GM12873 (cell line): ENCODE data around the gene ATXN7L2.
A peak's percentile ranks its signal among the peaks of the same experiment; 100 is the strongest.

Experiments used
- CTCF ChIP-seq: IDR thresholded peaks from 2 replicates; pipeline ENCODE4 v1.5.1; 2012; ENCODE audit warnings: low read depth, mild to moderate bottlenecking, moderate library complexity, low read length, control low read depth; ENCODE audit not compliant: insufficient read depth; ENCODE audit errors: missing control alignments

ATXN7L2 gene

GRCh38 chr1:109492779-109493178 lies 9.1 kb downstream of the ATXN7L2 start:
- TF ChIP-seq CTCF: no peak

- TF ChIP-seq CTCF: no peak
Observed at GRCh38 chr1:109493227-109493626, 9.5 kb downstream of the ATXN7L2 start.

GRCh38 chr1:109493805-109494539 lies 10.3 kb downstream of the ATXN7L2 start, which contains the start of gene CYB561D1:
Gene CYB561D1 (plus strand): TSS chr1:109494094. CDS start chr1:109494140, 46 bp downstream.
- TF ChIP-seq CTCF: peak; percentile 94

- TF ChIP-seq CTCF: no peak
Observed at GRCh38 chr1:109495738-109496137, 12.0 kb downstream of the ATXN7L2 start.

- TF ChIP-seq CTCF: no peak
Observed at GRCh38 chr1:109497449-109498160, 13.9 kb downstream of the ATXN7L2 start.

GRCh38 chr1:109498161-109498801 lies 14.6 kb downstream of the ATXN7L2 start:
- peak; percentile 55 for TF ChIP-seq CTCF

GRCh38 chr1:109499081-109499480 lies 15.4 kb downstream of the ATXN7L2 start:
- no peak for TF ChIP-seq CTCF
